Stimulated activated CD4-positive, alpha-beta T cell treated with anti-CD3 and anti-CD28 coated beads, Interleukin-15, amount 100 ng/mL, for 1 hour (primary cell): Measurements from ENCODE around the gene MRPS22.
A peak's percentile ranks its signal among the peaks of the same experiment; 100 is the strongest.
"Not testable (repeated sequence)": the region's sequence is repeated elsewhere in the genome, so short reads cannot be mapped to it uniquely, and the experiment has no call there.

ENCODE experiments used
- DNase-seq, 2 donors: peaks; one replicate each; pipeline ENCODE4 v3.0.0-alpha.2; 2020; ENCODE audit warnings: low read depth in 1 of 2, low spot score in 1 of 2

The MRPS22 gene

GRCh38 chr3:139389552-139390368 is 45.9 kb downstream of the MRPS22 start, which contains the start of gene COPB2:
TSS of gene COPB2 (minus strand) at chr3:139389647. CDS start at chr3:139389550, 97 bp downstream.
- DNase-seq: peak; percentile 89 to 94

- no peak for DNase-seq
Observed at GRCh38 chr3:139394116-139394515, 50.3 kb downstream of the MRPS22 start.

- DNase-seq: no peak
Observed at GRCh38 chr3:139396707-139397106, 52.9 kb downstream of the MRPS22 start.

GRCh38 chr3:139401155-139401554 is 57.3 kb downstream of the MRPS22 start:
- DNase-seq: not testable (repeated sequence)
